ENCODE results near the gene PRPS1. TPM values are rescaled to one million over a fixed set of nuclear protein-coding genes. Genes with fewer than 3 reads are reported as not detected.

Gene PRPS1
- total RNA-seq, result 68.6 and 71.2 TPM in 2 replicates
- long read RNA-seq, transcript PRPS1-204 (7 exons, 2,152 nt), result major isoform, 21 of 23 reads
- long read RNA-seq, partial matches to known transcripts, result 2 of 23 reads
- long read RNA-seq, other reads (novel, unspliced or antisense), result 0 of 23 reads

- no peaks in the 10 kb centered on the region for H3K27me3 Mint-ChIP-seq (ENCODE audit: low read depth)
These were observed at the start of gene PRPS1 for GRCh38 chrX:107627838-107628661. PRPS1 (plus strand) TSS chrX:107628510; CDS start chrX:107628629, 119 bp downstream.

GRCh38 chrX:107579956-107580355 is 48.4 kb upstream of the PRPS1 start:
- TF ChIP-seq, protein P1, sequence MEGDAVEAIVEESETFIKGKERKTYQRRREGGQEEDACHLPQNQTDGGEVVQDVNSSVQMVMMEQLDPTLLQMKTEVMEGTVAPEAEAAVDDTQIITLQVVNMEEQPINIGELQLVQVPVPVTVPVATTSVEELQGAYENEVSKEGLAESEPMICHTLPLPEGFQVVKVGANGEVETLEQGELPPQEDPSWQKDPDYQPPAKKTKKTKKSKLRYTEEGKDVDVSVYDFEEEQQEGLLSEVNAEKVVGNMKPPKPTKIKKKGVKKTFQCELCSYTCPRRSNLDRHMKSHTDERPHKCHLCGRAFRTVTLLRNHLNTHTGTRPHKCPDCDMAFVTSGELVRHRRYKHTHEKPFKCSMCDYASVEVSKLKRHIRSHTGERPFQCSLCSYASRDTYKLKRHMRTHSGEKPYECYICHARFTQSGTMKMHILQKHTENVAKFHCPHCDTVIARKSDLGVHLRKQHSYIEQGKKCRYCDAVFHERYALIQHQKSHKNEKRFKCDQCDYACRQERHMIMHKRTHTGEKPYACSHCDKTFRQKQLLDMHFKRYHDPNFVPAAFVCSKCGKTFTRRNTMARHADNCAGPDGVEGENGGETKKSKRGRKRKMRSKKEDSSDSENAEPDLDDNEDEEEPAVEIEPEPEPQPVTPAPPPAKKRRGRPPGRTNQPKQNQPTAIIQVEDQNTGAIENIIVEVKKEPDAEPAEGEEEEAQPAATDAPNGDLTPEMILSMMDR (conservative IDR thresholded peaks at IDR 0.05), result no peak
- Mint-ChIP-seq H3K9me3 (peaks cover 10% of the 10 kb centered on the region), H3K27ac (ENCODE audit: unreplicated experiment) (no peak overlapping the region), H3K4me3 (no peak overlapping the region), H3K36me3 (ENCODE audit: low read depth) (peaks cover 12% of the 10 kb centered on the region), H3K4me1 (no peaks in the 10 kb centered on the region), H3K27me3 (ENCODE audit: low read depth) (no peaks in the 10 kb centered on the region)
- no peak for DNase-seq (ENCODE audit: low read depth, low spot score)

More at GRCh38 chrX:107627838-107628661, at the start of gene PRPS1:
- Mint-ChIP-seq H3K4me3 (peak within 1 kb of the TSS; percentile 96), H3K36me3 (ENCODE audit: low read depth) (peaks cover 2% of the 10 kb centered on the region), H3K27ac (ENCODE audit: unreplicated experiment) (peak within 1 kb of the TSS; percentile 91), H3K9me3 (peaks cover 4% of the 10 kb centered on the region), H3K4me1 (peaks cover 28% of the 10 kb centered on the region)
- TF ChIP-seq, protein P1 (conservative IDR thresholded peaks at IDR 0.05), result no peak
- peak; percentile 67 for DNase-seq (ENCODE audit: low read depth, low spot score)

DNA sequence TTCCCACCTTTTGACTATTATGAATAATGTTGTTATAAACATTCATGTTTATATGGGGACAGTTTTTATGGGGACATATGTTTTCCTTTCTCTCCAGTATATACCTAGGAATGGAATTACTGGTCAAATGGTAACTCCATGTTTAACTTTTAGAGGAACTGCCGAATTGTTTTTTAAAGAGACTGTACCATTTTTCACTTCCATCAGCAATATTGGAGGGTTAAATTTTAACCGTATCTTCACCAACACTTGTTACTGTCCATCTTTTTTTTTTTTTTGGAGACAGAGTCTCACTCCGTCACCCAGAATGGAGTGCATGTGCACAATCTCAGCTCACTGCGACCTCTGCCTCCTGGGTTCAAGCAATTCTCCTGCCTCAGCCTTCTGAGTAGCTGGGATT is 46.4 kb upstream of the PRPS1 start:
- H3K36me3 Mint-ChIP-seq (ENCODE audit: low read depth), result peaks cover 13% of the 10 kb centered on the region
- no peaks in the 10 kb centered on the region for H3K4me1 Mint-ChIP-seq
- no peak overlapping the region for H3K4me3 Mint-ChIP-seq
- peaks cover 13% of the 10 kb centered on the region for H3K9me3 Mint-ChIP-seq
- H3K27me3 Mint-ChIP-seq (ENCODE audit: low read depth), result no peaks in the 10 kb centered on the region
- no peak for DNase-seq (ENCODE audit: low read depth, low spot score)
- TF ChIP-seq, protein P1 (conservative IDR thresholded peaks at IDR 0.05), result no peak
- H3K27ac Mint-ChIP-seq (ENCODE audit: unreplicated experiment), result no peak overlapping the region

DNA sequence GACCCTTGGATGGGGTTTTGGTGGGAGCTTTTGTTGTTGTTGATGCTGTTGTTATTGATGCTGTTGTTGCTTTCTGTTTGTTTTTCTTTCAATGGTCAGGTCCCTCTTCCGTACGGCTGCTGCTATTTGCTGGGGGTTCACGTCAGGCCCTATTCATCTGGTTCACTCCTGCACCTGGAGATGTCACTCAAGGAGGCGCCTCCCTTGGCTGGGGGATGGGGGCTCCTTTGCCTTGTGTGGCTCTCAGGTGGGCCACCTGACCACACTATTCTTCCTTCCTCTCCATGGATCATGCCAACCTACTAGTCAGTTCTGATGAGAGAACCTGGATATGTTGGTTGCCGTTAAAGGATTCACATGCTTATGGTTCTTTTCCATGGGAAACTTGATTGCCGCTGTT is 39.1 kb upstream of the PRPS1 start:
- Mint-ChIP-seq H3K4me3 (no peak overlapping the region), H3K4me1 (no peaks in the 10 kb centered on the region), H3K36me3 (ENCODE audit: low read depth) (peaks cover 15% of the 10 kb centered on the region), H3K27me3 (ENCODE audit: low read depth) (no peaks in the 10 kb centered on the region), H3K9me3 (peaks cover 15% of the 10 kb centered on the region), H3K27ac (ENCODE audit: unreplicated experiment) (no peak overlapping the region)
- TF ChIP-seq, protein P1 (conservative IDR thresholded peaks at IDR 0.05), result no peak
- no peak for DNase-seq (ENCODE audit: low read depth, low spot score)

DNA sequence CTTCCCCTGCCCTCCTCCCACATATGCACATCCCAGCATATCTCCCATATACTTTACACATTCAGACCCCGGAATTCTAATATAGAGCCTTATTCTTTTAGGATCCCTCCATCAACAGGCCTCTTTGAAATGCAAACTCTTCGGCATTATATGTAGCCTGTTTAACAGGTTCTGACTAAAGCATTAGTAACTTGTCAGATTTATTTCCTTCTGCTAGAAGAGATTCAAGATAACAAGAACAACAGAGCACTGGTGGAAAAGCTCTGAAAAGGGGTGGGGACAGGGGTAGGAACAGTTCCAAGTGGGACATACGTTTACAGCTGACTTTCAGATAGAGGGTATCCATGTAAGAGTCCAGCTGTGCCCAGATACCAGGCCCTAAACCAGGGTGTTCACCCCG is 31.7 kb upstream of the PRPS1 start:
- H3K4me3 Mint-ChIP-seq, result no peak overlapping the region
- peaks cover 2% of the 10 kb centered on the region for H3K9me3 Mint-ChIP-seq
- DNase-seq (ENCODE audit: low read depth, low spot score), result no peak
- H3K27ac Mint-ChIP-seq (ENCODE audit: unreplicated experiment), result no peak overlapping the region
- no peaks in the 10 kb centered on the region for H3K27me3 Mint-ChIP-seq (ENCODE audit: low read depth)
- no peaks in the 10 kb centered on the region for H3K4me1 Mint-ChIP-seq
- H3K36me3 Mint-ChIP-seq (ENCODE audit: low read depth), result no peaks in the 10 kb centered on the region
- TF ChIP-seq, protein P1 (conservative IDR thresholded peaks at IDR 0.05), result no peak

Data from neural crest cell (in vitro differentiated cells).